Measurements from ENCODE around the gene PTPRE.
A peak's percentile ranks its signal among the peaks of the same experiment; 100 is the strongest.

The PTPRE gene

DNA sequence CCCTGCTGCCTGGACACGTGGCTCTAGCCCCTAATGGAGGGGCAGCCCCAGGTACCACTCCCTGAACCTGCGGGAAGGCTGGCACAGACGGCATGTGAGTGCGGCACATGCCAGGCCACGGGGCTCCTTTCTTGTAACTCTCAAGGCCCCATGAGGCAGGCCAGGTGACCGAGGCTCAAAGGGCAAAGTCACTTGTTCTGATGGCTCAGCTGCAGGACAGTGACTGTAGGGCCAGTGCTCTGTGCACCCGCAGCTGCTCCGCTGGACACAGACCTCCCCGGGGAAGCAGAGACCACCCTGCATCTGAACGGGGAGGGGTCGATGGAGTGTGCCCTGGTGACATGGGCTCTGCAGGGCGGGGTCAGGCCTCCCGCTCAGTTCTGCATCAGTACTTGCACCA, 55.3 kb downstream of the PTPRE start:
- DNase-seq, result no peak

DNA sequence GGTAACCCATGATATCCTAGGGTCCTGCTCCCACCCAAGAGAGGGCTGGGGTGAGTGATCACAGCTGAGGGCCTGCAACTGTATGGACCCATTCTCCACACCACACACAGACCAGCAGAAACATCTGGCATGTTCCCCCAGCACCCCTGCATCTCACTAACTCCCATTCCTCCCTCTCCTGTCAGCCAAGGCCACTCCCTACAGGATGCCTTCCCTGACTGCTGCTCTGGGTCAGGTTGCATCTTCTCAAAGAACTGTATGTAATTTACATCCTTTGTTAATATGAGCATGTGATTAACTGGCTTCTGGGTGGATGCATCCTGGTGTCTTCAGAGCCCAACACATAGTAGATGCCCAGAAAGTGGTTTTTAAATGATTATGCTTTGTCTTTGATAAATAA, 56.2 kb downstream of the PTPRE start:
- no peak for DNase-seq

DNA sequence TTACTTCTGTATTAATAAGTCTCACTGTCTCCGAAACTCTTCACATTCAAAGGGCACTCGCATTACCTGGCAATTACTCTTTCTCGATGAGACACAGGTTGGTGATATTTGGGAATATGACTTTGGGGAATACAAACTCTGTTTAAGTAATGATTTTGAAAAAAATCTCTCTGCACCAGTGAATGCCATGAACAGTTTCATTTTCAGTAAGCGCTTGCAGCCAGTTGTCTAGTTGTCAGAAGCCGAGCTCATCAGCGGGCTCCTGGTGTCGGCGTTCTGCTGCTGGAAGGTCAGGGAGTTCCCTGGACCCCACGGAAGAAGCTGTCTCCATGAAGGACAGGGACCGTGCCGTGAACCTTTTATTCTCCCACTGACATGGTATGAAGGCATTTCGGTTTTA, 57.7 kb downstream of the PTPRE start:
- no peak for DNase-seq

DNA sequence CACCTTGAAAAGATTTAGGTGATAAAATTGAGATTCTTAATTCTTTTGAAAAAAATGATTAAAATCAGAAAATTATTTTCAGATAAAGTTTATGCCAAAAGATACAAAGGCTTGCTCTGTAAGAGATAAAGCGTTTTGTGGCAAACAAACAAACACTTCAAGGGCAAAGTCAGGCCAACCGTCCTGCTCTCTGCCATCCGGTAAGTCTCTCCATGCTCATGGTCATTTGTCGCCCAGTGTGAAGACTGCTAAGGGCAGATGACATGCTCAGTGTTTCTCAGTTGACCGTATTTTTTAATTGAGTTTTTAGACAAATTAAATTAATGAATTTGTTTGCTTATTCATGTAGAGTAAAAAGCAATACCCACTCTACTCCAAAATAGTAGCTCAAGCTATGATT, 60.0 kb downstream of the PTPRE start:
- no peak for DNase-seq

DNA sequence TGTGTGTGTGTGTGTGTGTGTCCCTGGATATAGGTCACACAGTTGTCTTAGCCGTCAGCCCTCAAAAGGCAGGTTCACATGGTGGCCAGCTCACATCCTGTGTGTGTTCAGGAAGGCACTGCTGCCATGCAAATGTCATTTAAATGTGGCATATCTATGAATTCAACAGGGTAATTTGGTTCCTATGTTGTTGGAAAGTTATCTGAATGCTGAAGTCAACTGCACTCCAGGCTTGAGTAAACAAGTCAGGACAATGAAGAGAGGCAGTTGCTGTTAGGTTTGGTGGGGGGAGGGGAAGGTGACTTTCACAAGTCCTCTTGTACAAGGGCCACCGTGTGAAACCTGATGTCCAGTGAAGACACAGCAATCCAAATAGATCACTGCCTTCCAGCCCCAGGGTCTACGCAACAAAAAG, 61.1 kb downstream of the PTPRE start:
- DNase-seq, result no peak

DNA sequence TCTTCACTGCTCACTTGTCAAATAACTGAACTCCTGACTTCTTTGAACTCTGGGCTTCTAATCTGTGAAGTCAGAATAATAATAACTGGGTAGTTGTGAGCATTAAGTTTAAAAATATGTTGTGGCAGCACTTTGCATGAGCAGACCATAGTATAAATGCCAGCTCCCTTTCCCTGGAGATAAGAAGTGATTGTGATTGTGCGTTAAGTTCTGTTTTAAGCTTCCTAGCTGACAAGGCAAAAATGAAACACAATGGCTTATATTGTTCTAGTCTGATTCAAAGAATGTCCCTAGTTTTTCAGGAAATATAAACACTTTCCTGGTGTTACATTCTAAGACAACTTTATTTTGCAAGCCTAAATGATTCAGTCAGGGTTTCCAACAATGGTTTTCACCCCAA, 61.8 kb downstream of the PTPRE start:
- no peak for DNase-seq

DNA sequence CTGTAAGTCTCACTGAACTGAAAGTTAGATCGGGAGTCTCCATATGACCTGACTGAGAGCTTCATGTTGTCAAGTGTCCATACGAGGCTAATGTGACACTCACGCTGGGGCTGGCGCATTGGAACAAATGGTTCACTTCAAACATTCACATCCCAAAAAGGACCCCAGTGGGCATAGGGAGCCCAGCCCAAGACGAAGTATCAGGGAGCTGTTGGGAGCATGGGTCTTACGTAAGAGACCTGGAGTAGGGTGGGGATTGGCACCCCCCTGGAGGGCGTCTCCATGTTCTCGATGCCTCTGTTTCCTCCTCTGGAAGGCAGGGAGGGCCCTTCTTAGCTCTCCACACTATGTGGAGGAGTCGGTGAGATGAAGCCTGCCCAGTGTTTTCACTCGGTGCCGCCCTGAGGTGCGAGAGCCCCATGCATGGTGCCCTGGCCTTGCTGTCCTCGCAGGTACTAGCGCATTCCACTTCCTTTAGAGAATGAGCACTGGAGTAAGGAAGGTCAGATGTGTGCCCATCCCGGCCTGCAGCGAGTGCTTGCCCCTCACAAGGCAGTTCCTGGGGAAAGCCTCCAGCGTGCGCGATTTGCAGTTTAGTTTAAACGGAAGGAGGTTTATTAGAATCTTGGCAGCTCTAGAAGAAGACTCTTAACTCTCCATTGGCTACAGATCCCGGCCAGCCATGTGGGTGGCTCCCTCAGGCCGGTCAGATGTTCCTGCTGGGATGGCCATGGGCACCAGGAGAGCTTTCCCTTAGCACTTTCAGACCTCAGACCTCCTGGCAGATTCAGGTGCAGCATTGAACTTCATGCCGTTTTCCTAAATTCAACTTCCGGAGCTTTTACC, 64.4 kb downstream of the PTPRE start:
- no peak for DNase-seq

DNA sequence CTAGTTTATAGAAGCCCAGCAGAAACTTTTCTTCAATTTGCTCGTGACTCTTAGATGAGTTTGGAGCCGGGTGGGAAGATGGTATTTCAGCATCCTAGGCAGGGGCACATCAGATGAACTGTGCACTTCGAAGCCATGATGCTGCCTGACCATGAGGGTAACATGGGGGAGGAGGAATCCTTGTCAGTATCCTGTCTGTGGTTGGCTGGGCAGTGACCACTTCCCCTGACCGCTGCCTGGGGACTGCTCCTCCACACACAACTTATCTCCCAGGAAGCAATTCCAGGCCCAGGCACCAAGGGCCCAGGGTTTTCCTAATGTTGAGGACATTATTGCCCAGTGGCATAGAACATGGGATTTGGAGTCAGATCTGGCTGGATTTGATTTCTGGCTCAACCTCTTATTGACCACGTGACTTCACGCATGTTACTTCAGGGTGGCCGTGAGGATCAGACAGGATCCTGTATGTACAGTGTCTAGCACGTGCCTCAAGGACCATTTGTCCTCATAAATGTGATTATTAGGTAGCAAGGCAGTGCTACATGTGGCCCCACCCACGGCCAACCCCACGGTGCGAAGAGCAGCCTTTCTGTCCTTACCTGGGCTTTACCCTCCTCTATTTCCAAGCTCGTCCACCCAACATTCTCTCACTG, 65.2 kb downstream of the PTPRE start:
- no peak for DNase-seq

DNA sequence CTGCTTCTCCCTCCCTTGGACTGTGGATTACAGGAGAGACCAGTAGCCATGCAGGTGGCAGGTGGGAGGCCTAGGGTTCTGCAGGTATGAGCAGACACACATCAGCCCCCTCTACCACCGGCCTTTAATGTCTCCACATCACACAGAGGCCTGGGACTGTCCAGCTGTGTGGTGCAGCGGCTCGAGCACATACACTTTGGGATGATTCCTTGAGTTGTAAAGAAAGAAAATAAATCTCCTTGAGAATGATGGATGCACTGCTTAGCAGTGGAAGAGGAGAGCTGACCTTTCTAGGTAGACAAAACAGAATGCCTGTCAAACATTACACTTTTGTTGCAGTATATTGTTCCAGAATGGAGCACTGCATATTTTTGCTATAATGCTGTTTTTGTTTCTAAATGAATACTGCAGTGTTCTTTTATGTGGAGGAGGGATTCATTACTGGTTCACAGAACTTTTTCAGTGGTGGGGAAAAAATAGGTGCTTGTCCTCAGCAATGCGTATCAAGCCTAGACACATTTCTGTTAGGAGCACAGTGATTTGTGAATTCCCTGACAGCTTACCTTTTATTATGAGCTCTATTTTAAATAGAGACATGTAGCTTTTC, 66.0 kb downstream of the PTPRE start:
- no peak for DNase-seq

DNA sequence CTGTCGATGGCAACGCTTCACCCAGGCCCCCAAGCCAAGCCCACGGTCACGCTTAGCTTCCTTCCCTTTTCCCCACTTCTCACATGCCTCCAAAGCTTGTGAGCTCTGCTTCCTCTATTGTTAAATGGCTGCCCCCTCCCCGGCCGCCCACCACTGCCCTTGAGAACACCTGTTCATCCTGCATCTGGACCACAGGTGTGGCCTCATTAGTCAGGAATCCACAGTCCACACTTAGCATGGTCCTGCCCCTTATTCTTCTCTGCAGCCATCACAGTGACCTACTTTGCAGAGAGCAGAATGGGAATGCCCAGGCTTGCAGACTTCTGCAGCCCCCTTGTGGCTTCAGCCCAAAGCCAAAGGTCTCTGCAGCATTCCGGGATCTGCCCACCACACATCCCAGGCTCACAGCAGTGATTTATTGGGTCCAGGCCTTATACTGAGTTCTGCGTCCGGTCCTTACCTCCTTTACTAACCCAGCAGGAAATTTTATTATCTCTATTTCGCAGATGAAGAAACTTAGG, 66.9 kb downstream of the PTPRE start:
- no peak for DNase-seq

DNA sequence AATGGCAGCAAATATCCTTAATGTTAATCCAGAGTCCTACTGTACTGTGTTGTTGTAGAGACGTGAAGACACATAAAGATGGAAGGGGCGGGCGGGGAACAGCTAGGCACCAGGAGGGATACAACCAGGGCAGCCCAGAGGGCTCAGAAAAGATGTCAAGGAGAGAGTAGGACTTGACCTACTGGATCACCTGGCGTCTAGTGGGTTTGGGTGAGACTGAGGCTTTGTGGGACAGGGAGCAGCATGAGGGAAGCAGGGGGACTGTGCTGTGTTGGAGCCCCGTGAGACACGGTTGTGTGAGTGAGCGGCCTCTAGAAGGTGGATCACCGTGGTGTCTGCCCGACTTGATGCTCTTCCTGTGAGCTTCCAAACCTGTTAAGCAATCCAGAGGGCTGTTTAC, 68.0 kb downstream of the PTPRE start:
- no peak for DNase-seq

DNA sequence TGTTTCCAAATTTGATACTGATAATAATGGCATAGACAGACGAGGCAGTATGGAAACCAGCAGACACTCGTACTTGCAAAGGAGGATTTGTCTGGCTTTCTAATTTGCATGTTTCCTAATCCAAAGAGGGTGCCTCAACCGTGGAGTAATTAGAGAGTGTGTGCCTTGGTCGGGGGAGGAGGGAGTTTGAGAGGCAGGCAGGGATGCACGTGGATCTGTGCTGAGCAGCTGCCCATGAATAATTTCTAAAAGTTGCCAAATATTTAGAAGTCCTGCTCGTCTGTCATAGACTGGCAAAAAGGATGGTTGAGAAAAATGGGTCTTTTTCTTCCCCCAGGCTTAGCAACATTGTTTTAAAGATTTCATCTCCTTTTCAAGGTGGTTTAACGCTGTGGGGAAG, 69.4 kb downstream of the PTPRE start:
- DNase-seq, result no peak

DNA sequence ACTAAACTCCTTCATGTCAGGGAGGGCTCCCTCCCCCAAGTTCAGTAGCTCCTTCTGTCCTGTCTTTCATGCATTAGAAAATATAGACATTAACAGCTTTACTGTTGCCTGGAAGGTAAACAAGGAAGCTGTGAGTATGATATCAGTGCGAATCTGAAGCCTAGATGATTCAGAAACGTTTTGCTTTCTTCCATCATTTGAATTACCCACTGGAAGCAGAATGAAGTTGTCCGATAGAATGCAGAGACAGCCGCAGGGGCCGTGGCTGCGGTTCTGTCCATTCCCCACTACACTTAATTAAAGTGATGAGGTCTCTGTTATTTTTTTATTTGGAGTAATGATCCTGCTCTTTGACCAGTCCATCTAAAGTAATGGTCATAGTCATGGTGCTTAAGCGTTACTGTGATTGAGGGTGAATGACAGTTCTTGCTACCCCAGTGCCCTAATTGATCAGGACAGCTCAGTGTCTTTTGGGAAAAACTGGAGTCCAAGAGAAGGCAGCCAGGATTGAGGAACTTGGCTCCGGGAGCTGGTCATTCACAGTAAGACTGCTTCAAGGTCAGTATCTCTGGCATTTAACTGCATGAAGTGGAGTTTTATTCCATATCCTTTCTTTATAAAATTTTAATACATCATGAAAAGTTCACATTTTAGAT, 69.9 kb downstream of the PTPRE start:
- no peak for DNase-seq

DNA sequence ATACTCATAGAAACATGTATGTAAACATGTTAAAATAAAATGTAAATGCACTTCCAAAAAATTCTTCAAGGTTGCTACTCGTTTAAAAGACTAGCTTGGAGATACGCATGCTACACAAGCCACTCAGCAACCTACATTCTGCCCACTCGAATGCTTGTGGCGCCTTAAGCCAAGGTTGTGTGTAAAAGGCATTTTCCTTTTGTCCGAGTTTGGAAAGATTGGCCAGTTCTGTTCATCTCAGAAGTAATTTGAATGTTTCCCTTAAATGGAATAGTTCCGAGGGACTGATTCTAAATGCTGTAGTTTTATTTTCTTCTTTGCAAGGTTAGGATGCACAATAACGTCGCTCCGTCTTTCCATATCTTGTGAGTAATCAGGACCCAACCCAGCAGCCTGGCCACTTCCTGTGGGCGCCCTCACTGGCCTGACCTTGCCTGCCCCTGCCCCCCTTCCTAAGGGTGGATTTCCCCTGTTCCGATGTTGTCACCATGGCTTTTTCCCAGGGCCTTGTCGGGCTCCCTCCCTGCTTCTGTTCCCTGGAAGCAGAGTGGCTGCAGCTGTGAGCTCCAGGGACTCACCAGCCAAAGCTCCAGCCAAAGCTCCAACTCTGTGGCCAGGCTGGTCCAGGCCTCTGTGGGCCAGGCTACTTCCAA, 70.6 kb downstream of the PTPRE start:
- DNase-seq, result no peak

DNA sequence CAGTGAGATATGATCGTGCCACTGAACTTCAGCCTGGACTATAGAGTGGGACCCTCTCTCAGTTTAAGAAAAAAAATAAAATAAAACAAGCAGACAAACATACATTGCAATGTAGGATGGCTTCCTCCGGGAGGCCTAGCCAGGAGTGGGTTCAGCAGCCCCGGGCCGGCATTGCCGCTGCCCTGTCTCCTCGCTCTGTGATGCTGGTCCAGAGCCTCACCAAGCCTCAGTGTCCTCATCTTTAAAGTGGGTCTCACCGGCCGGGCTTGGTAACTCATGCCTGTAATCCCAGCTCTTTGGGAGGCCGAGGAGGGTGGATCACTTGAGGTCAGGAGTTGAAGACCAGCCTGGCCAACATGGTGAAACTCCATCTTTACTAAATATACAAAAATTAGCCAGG, 71.6 kb downstream of the PTPRE start:
- DNase-seq, result no peak

DNA sequence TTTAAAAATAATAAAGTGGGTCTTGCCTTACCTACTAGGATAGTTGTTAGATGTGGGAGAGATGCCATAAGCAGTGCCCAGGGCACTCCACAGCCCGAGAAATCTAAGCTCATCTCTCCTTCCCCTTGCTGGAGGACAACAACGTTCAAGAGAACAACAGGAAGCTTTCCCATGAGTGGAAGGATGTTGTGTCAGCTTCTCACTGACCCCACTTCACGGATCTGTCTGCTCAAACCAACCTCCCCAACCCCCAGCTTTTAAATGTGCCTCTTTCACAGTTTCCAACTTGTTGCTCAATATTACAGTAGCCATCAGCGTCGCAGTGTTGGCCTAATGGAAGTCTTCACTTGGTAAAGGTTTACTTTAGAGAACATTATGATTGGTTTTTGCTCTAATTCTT, 72.1 kb downstream of the PTPRE start:
- DNase-seq, result no peak

DNA sequence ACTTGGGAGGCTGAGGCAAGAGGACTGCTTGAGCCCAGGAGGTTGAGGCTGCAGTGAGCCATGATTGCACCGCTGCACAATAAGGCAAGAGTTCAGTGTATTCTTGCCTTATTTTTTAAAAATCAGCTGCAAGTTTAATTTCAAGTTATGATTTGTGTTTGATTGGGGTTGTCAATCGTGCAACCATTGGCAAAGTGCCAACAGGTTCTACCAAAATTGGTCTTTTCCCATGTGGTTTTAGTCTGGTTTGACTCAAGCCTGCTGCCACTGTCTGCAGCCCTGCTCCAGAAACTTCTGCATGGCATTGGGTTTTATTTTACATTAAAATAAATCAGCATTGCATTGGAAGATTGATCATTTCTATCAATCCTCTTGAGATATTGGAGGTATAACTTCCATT, 72.7 kb downstream of the PTPRE start:
- DNase-seq, result no peak

DNA sequence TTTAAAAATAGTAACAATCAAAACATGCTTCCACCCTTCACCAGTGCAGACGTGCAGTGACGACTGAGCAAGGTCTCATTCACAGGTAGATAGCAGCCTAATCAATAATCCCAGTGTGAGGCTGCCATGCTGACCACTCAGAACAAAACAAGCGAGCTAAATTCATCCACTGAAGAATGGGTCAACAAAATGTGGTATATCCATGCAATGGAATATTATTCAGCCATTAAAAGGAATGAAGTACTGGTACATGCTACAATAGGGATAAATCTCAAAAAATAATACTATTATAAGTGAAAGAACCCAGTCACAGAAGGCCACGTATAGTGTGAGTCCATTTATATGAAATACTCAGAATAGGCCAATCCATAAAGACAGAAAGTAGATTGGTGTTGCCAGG, 74.0 kb downstream of the PTPRE start:
- no peak for DNase-seq

DNA sequence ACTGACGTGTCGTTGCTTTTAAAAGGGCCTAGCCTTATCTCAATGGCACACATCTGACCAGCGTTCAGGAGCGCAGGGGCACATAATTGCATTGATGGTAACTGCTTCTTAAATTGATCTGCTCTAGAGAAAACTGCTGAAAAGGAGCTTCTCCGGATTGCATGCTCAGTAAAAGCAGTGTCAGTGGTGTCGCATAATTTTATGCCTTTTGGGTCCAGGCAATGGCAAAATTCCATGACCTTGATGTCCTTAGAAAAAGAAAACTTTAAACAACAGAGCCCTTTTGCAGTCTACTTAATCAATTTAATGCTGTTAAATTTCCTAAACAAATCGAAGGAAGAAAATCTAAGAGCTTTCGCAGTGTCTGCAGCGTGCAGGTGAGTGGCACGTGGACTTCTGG, 75.7 kb downstream of the PTPRE start:
- no peak for DNase-seq

DNA sequence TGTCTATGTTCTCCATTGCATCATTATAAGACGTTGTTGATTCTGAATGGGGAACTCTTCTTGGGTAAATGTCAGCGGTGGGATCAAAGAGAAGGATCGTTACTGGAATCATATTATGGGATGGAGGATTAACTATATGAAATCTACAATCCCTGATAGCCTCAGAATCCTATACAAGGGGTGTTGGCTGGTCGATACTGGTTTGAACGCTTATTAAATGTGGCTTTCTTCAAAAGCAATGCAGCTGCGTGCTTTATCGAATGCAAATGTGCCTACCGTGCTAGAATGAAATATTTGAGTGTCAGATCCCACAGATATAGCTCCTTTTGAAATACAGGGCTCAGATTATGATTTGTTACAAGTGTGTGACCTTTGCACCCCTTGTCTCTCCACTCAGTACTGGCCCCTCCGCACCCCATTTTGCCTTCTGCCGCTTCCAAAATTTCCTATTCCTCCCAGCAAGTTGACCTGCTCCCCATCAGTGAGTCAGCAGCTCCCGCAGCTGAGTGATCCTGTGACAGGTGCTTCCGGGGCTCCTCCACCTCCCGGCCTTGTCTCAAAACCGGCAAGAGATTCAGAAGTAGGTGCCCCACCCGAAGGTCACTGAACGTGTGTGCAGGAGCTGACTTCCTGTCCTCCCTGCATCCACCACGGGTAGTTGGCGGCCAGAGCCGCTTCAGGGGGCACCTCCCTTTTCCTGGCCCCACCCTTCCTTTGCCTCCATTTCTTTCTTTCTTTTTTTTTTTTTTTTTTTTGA, 76.6 kb downstream of the PTPRE start:
- peak; percentile 47 for DNase-seq

DNA sequence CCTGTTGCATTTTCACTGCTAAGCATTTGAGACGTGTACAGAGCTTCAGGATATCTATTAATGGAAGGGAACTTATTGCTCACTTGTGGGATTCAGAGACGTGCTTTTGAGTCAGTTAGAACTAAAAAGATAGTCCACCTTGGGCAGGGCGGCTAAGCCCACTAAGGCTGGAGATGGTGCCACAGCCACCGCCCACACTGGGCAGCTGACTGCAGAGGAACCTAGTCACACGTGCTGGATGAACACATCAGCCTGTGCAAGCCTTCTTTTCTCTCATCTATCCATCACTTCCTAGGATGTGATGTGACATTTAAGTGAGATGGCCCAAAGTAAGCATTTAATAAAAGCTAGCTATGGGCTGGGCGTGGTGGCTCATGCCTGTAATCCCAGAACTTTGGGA, 78.0 kb downstream of the PTPRE start:
- no peak for DNase-seq
